Caco-2 (cell line): ENCODE data around the gene PRDM1. TPM values are rescaled to one million over a fixed set of nuclear protein-coding genes. Genes with fewer than 3 reads are reported as not detected.

ENCODE experiments used
- BruUV-seq: library from RNA; stranded (reverse); fragments of 400-500 nt; replicated peaks from 2 replicates; lab custom pipeline; 2021; lab: Mats Ljungman, UMichigan
- CTCF ChIA-PET: fragments of 300-600 bp; sonication (Branson Sonifier 250); formaldehyde crosslinking; loops from one replicate; lab custom pipeline; 2022; ENCODE audit warnings: antibody characterized with exemption; lab: Charles Lee
- POLR2A ChIA-PET: fragments of 300-600 bp; sonication (Branson Sonifier 250); formaldehyde crosslinking; loops from one replicate; lab custom pipeline; 2022; ENCODE audit warnings: antibody characterized with exemption; lab: Charles Lee
- DNase-seq, 2 experiments: peaks; one replicate each; pipeline versions ENCODE4 v3.0.0 to v3.0.0-alpha.2; 2020 to 2022
- H3K27me3 ChIP-seq: replicated peaks from 2 replicates; pipeline ENCODE4 v1.6.0; 2011; ENCODE audit warnings: low read length; ENCODE audit not compliant: control insufficient read depth, insufficient read depth
- H3K36me3 ChIP-seq: 2 replicates; pipeline ENCODE4 v1.5.1; 2011; ENCODE audit warnings: low read length; ENCODE audit not compliant: control insufficient read depth, insufficient read depth
- H3K4me1 ChIP-seq: fragments of 250-450 bp; sonication (Bioruptor Pico); 2 replicates; pipeline ENCODE4 v1.5.1; 2020; ENCODE audit warnings: mild to moderate bottlenecking
- H3K4me3 ChIP-seq: 2 replicates; pipeline ENCODE4 v1.5.1; 2011; ENCODE audit warnings: low read depth, mild to moderate bottlenecking, control low read depth, low read length
- H3K9me3 ChIP-seq: fragments of 250-450 bp; sonication (Bioruptor Pico); 2 replicates; pipeline ENCODE4 v1.5.1; 2020; ENCODE audit warnings: mild to moderate bottlenecking, moderate library complexity
- H3K27ac Mint-ChIP-seq: one replicate; pipeline ENCODE4 v1.8.0; 2022; ENCODE audit warnings: mixed read lengths; ENCODE audit not compliant: unreplicated experiment
- H3K27me3 Mint-ChIP-seq: one replicate; pipeline ENCODE4 v1.8.0; 2022; ENCODE audit warnings: mixed read lengths; ENCODE audit not compliant: insufficient read depth, unreplicated experiment
- H3K36me3 Mint-ChIP-seq: one replicate; pipeline ENCODE4 v1.8.0; 2022; ENCODE audit warnings: mild to moderate bottlenecking, mixed read lengths; ENCODE audit not compliant: insufficient read depth, unreplicated experiment
- H3K4me1 Mint-ChIP-seq: one replicate; pipeline ENCODE4 v1.8.0; 2022; ENCODE audit warnings: low read depth, mixed read lengths; ENCODE audit not compliant: unreplicated experiment
- H3K4me3 Mint-ChIP-seq: one replicate; pipeline ENCODE4 v1.8.0; 2022; ENCODE audit warnings: mild to moderate bottlenecking, moderate library complexity, mixed read lengths; ENCODE audit not compliant: unreplicated experiment
- H3K9me3 Mint-ChIP-seq: one replicate; pipeline ENCODE4 v1.8.0; 2022; ENCODE audit warnings: mixed read lengths; ENCODE audit not compliant: unreplicated experiment
- CTCF ChIP-seq, 2 experiments: fragments of 200-600 bp in 1 of 2; IDR thresholded peaks; 1 replicate in 1 of 2; 2 replicates in 1 of 2; pipeline versions ENCODE4 v1.5.1 to v1.8.0; 2011 to 2022; ENCODE audit warnings: antibody characterized with exemption in 1 of 2, control low read depth in 1 of 2, inconsistent platforms in 1 of 2, low read depth in 1 of 2, low read length in 1 of 2, mild to moderate bottlenecking in 1 of 2, moderate library complexity in 1 of 2; ENCODE audit not compliant: insufficient read depth in 1 of 2, severe bottlenecking in 1 of 2, unreplicated experiment in 1 of 2
- intact Hi-C: fragments of 100-400 bp; cut with micrococcal nuclease; formaldehyde crosslinking; loops from one replicate; pipeline ENCODE4 v1.10.0; 2022; ENCODE audit not compliant: unreplicated experiment
- total RNA-seq: library from RNA; stranded (reverse); gene quantifications from 2 replicates; pipeline ENCODE4 v1.2.3, GENCODE V29; 2022

PRDM1 gene
- total RNA-seq, 1 experiment from 2014 or later: 10.4 TPM

- CTCF ChIA-PET: interaction anchor here (0.5 kb wide), 1 partner anchor 520 kb away, joined by 4 read pairs; no protein-coding TSS in a partner anchor
Measured at GRCh38 chr6:106046116-106046853, 39.9 kb upstream of the PRDM1 start.

GRCh38 chr6:106046854-106047200 is 39.3 kb upstream of the PRDM1 start:
- Mint-ChIP-seq H3K27me3 (no peaks in the 10 kb centered on the region), H3K36me3 (peaks cover 7% of the 10 kb centered on the region), H3K9me3 (no peaks in the 10 kb centered on the region), H3K4me3 (peak overlapping the region; percentile 76), H3K4me1 (peaks cover 62% of the 10 kb centered on the region), H3K27ac (peak overlapping the region; percentile 68)
- TF ChIP-seq CTCF (IDR thresholded peaks at IDR 0.05; ENCODE audit: insufficient read depth in 1 of 2, low read depth in 1 of 2, low read length in 1 of 2, severe bottlenecking in 1 of 2, unreplicated experiment in 1 of 2): no peak
- DNase-seq: no peak
- ChIA-PET CTCF (interaction anchor here (0.5 kb wide), 1 partner anchor 519 kb away, joined by 4 read pairs; no protein-coding TSS in a partner anchor), POLR2A (no interaction called here)
- peaks cover 70% of the 10 kb centered on the region for H3K4me1 ChIP-seq
- H3K4me3 ChIP-seq: peak overlapping the region; percentile 41
- H3K36me3 ChIP-seq: no peaks in the 10 kb centered on the region
- BruUV-seq: TSS peak; percentile 72
- no peaks in the 10 kb centered on the region for H3K27me3 ChIP-seq
- H3K9me3 ChIP-seq: no peaks in the 10 kb centered on the region
- intact Hi-C loops: loop anchor here (1.0 kb wide), 1 partner anchor 8 kb away; no protein-coding TSS in a partner anchor

More at GRCh38 chr6:106046116-106046853, 39.9 kb upstream of the PRDM1 start:
- intact Hi-C loops: loop anchor here (1.0 kb wide), 1 partner anchor 9 kb away; no protein-coding TSS in a partner anchor
- Mint-ChIP-seq H3K36me3 (peaks cover 2% of the 10 kb centered on the region), H3K9me3 (no peaks in the 10 kb centered on the region), H3K4me1 (peaks cover 56% of the 10 kb centered on the region), H3K27me3 (no peaks in the 10 kb centered on the region), H3K4me3 (peak overlapping the region; percentile 76), H3K27ac (peak overlapping the region; percentile 68)
- DNase-seq: peak; percentile 75 to 86
- Histone ChIP-seq H3K4me3 (peak overlapping the region; percentile 41), H3K9me3 (no peaks in the 10 kb centered on the region), H3K4me1 (peaks cover 65% of the 10 kb centered on the region), H3K36me3 (no peaks in the 10 kb centered on the region), H3K27me3 (no peaks in the 10 kb centered on the region)
- POLR2A ChIA-PET: interaction anchor here (0.6 kb wide), 1 partner anchor 963 kb away, joined by 3 read pairs; no protein-coding TSS in a partner anchor
- no TSS peak for BruUV-seq
- TF ChIP-seq CTCF (IDR thresholded peaks at IDR 0.05; ENCODE audit: insufficient read depth in 1 of 2, low read depth in 1 of 2, low read length in 1 of 2, severe bottlenecking in 1 of 2, unreplicated experiment in 1 of 2): no peak

GRCh38 chr6:106048336-106048735 is 37.8 kb upstream of the PRDM1 start:
- CTCF ChIA-PET: no interaction called here
- no peak for TF ChIP-seq CTCF (IDR thresholded peaks at IDR 0.05; ENCODE audit: insufficient read depth in 1 of 2, low read depth in 1 of 2, low read length in 1 of 2, severe bottlenecking in 1 of 2, unreplicated experiment in 1 of 2)
- intact Hi-C loops: loop anchor here (2.0 kb wide), 1 partner anchor 36 kb away; no protein-coding TSS in a partner anchor
- peak; percentile 52 to 58 for DNase-seq
- H3K9me3 ChIP-seq: no peaks in the 10 kb centered on the region
- peaks cover 7% of the 10 kb centered on the region for H3K36me3 Mint-ChIP-seq
- peak overlapping the region; percentile 41 for H3K4me3 ChIP-seq
- peaks cover 65% of the 10 kb centered on the region for H3K4me1 Mint-ChIP-seq
- no peaks in the 10 kb centered on the region for H3K27me3 ChIP-seq
- H3K27me3 Mint-ChIP-seq: no peaks in the 10 kb centered on the region
- H3K4me1 ChIP-seq: peaks cover 78% of the 10 kb centered on the region
- no peaks in the 10 kb centered on the region for H3K9me3 Mint-ChIP-seq
- POLR2A ChIA-PET: interaction anchor here (0.6 kb wide), 1 partner anchor 391 kb away, joined by 6 read pairs; no protein-coding TSS in a partner anchor
- no TSS peak for BruUV-seq
- H3K36me3 ChIP-seq: no peaks in the 10 kb centered on the region
- H3K27ac Mint-ChIP-seq: peak overlapping the region; percentile 48
- H3K4me3 Mint-ChIP-seq: peak overlapping the region; percentile 76
